HG02970 (cell line): Measurements from ENCODE around the gene SLC4A4.
"Not testable (repeated sequence)": the region's sequence is repeated elsewhere in the genome, so short reads cannot be mapped to it uniquely, and the experiment has no call there.

ENCODE experiments used
- ATAC-seq: cut with Tn5 transposase; IDR thresholded peaks from one replicate; pipeline ENCODE4 v1.9.1; 2021; ENCODE audit warnings: mild to moderate bottlenecking, moderate library complexity, moderate number of reproducible peaks; ENCODE audit not compliant: unreplicated experiment, low FRiP score

The SLC4A4 gene

DNA sequence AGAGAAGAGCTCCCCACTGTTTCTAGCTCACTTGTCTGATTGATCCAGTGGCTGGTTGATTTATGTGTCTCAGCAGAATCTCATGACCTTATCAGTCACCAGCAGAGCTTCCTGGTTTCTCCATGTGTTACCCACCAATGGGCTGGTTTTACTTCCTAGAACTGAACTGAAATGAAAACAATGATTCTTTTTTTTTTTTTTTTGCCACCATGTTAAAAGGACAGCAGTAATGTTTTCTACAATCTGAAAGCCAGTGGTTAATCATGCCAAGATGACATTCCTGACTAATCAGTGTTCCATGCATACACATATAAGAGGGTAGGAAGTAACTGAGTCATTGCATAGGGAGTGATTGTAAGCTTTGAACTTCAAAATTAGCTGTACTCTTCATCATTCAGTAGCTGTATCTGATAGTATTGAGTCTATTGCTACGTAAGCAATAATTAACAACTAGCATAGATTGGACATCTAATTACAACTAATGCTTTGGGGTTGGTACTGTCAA lies 67.7 kb downstream of the SLC4A4 start:
- no peak for ATAC-seq

DNA sequence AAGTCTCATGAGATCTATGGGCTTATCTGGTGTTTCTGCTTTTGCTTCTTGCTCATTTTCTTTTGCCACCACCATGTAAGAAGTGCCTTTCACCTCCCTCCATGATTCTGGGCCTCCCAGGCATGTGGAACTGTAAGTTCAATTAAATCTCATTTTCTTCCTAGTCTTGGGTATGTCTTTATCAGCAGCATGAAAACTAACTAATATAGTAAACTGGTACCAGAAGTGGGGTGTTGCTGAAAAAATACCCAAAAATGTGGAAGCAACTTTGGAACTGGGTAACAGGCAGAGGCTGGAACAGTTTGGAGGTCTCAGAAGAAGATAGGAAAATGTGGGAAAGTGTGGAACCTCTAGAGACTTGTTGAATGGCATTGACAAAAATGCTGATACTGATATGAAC lies 70.1 kb downstream of the SLC4A4 start:
- ATAC-seq = not testable (repeated sequence)

DNA sequence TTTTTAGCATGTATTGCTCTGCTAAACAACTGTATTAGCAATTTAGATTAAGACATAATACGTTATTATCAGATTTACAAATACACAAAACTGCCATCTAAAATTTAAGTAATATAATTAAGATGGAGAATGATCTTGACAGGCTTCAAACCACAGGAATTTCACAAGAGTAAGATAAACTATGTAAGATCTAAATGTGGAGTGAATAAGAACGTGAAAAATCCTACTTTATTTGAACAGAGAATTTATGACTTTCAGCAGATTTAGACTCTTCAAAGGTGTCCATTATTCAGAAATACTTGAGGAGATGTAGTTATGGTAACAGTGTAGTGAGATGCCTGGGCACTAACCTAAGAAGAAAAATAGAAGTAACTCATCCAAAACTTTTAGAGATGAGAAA lies 73.2 kb downstream of the SLC4A4 start:
- no peak for ATAC-seq

DNA sequence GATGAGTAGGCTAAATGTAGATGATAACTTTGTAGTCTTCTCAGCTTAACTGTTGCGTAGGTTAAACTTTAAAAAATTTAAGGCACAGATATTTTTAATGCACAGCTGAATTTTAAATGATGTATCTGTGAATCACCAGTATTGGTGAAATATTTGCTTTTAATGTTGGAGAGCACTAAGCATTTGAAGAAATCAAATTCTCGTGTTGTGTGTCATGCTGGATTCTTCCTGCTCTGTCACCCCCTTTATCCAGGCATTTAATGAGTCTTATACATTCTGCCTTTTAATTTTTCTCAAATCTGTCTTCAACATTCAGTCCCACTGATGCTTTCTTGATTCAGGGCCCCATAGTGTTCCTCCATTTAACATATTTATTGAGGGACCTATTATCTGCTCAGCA lies 76.7 kb downstream of the SLC4A4 start:
- no peak for ATAC-seq

DNA sequence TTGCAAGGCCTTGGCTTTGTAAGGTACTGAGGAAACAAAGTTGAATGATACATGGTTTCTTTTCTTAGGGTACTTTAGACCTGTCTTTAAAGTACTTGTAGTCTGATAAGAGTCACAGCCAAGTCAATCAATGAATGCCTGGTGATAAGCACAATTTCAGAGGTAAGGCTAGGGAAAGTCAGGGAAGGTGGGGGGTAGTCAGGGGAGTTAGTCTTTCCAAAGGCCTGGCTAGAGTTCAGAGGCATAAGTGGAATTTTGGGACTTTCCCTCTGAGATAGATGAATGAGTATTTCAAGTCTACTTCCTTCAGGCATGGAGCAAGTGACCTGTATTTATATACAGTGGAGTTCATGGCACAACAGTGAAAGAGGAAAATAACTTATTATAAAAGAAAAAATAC lies 78.3 kb downstream of the SLC4A4 start:
- ATAC-seq = no peak

- no peak for ATAC-seq
Measured at GRCh38 chr4:71426381-71427042, 87.7 kb downstream of the SLC4A4 start.

- ATAC-seq = no peak
Measured at GRCh38 chr4:71429106-71429505, 90.3 kb downstream of the SLC4A4 start.

GRCh38 chr4:71429962-71430361 lies 91.1 kb downstream of the SLC4A4 start:
- ATAC-seq = no peak

GRCh38 chr4:71430609-71431008 lies 91.8 kb downstream of the SLC4A4 start:
- ATAC-seq = no peak

GRCh38 chr4:71440612-71441011 lies 101.8 kb downstream of the SLC4A4 start:
- ATAC-seq = no peak

DNA sequence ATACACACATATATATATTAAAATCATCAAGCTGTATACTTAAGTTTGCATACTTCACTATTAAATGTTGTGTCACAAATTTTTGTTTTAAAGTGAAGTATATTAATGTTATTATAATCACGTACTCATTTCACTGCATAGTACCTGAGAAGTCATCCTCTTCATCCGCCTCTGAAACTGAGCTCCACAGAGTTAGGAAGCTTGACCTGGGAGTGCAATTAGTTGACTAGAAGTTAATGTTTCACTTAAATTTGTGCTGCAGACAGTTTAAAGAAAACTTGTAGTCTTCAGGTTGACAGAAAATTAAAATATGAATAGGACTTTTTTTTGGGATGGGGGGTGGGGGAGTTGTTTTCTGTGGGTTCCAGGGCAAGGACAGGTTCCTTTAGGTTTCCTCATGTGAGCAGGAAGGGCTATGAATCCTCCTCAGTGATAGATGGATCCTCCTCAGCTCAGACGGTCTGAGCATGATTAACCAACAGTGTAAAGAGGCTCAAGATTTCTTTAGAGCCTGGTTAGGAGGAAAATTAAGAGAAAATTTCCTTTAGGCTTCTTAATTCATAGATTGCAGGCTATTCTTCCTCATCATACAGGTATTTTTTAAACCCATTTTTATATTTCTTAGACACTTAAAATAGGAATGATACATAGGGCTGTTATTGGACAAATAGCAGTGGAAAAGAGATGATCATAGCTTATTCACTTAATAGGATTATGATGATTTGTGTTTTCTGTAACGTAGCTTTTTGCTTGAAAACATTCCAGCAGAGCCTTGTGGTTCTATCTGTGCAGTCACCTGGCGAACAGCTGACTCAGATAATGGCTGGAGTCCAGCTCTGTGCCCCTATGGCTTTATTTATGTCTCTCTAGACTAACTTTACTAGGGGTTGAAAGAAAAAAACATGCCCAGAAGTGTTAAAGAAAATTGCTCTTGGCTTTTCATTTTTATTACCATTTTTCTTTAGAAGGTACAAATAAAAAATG lies 102.7 kb downstream of the SLC4A4 start:
- ATAC-seq = no peak

GRCh38 chr4:71442336-71442735 lies 103.5 kb downstream of the SLC4A4 start:
- ATAC-seq = no peak

GRCh38 chr4:71444395-71444794 lies 105.6 kb downstream of the SLC4A4 start:
- no peak for ATAC-seq

DNA sequence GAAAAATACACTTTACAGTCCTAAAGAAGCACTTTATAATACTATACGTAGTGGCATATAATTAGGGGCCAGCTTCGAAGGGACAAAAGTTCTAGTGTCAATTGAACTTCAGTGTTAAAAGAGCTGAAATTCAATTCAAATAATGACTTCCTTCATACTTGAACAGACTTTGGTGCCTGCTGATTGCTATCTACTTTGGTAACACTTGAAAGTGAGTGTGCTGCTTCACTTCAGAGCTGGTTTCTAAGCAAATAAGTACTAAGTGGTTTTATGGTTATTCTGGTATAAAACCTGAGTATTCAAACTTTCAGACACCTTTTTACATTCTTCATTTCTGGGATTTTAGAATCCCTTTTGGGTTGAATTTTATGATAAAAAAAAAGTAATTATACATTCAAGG lies 107.0 kb downstream of the SLC4A4 start:
- no peak for ATAC-seq

GRCh38 chr4:71446479-71447081 lies 107.8 kb downstream of the SLC4A4 start:
- no peak for ATAC-seq

- ATAC-seq = no peak
Measured at GRCh38 chr4:71449040-71449439, 110.2 kb downstream of the SLC4A4 start.

GRCh38 chr4:71449878-71450277 lies 111.1 kb downstream of the SLC4A4 start:
- ATAC-seq = no peak

- ATAC-seq = no peak
Measured at GRCh38 chr4:71453531-71453930, 114.7 kb downstream of the SLC4A4 start.

DNA sequence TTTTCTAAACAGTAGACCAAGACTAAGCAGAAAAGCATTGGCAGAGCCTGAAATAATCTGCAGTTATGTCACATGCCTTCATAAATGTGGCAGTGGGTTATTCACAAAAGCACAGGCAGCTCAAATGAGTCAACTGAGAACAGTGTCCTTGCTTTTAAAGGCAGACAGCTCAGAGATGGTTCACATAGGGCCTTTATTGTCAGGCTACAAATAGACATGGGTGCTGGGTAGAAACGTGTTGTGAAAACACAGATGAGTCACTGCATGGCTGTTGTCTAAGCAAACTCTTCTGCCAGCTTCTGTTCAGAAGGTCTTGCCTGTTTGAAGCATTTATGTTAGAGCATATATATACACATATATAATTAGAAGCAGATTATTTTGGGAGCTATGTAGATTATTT lies 118.0 kb downstream of the SLC4A4 start:
- no peak for ATAC-seq

- ATAC-seq = no peak
Measured at GRCh38 chr4:71460371-71460770, 121.6 kb downstream of the SLC4A4 start.

GRCh38 chr4:71461422-71461821 lies 122.6 kb downstream of the SLC4A4 start:
- ATAC-seq = no peak
